Body of pancreas (tissue), 4 donors: ENCODE measurements around the gene ANAPC10. TPM values are rescaled to one million over a fixed set of nuclear protein-coding genes. Genes with fewer than 3 reads are reported as not detected.
"Not testable (repeated sequence)": the region's sequence is repeated elsewhere in the genome, so short reads cannot be mapped to it uniquely, and the experiment has no call there.

ENCODE experiments used
- ATAC-seq: fragments of 150-250 bp; one replicate; pipeline ENCODE4 v1.9.1; 2016
- DNase-seq, 4 donors: peaks; one replicate each; pipeline ENCODE4 v3.0.0-alpha.2; 2019
- H3K27ac ChIP-seq, 4 donors: fragments of 200-600 bp; sonication (generic); 1 replicate in 3 of 4; 2 replicates in 1 of 4; pipeline versions ENCODE4 v1.5.1 to v1.6.1; 2016 to 2019; ENCODE audit warnings: mild to moderate bottlenecking in 1 of 4, mixed read lengths in 1 of 4, moderate library complexity in 1 of 4
- H3K27me3 ChIP-seq, 2 donors: fragments of 200-600 bp; sonication (generic); one replicate each; pipeline ENCODE4 v1.6.0; 2016; ENCODE audit warnings: mild to moderate bottlenecking in 1 of 2
- H3K36me3 ChIP-seq, 2 donors: fragments of 200-600 bp; sonication (generic); replicated peaks in 1 of 2; 2 replicates each; pipeline ENCODE4 v1.5.1; 2016; ENCODE audit warnings: low read depth in 2 of 2; ENCODE audit not compliant: insufficient read depth in 1 of 2
- H3K4me1 ChIP-seq: fragments of 200-600 bp; sonication (generic); one replicate; pipeline ENCODE4 v1.6.0; 2016
- H3K4me3 ChIP-seq, 2 donors: fragments of 200-600 bp; sonication (generic); 1 replicate in 1 of 2; 2 replicates in 1 of 2; pipeline ENCODE4 v1.5.1; 2016 to 2019
- H3K9me3 ChIP-seq, 3 donors: fragments of 200-600 bp; sonication (generic); 1 replicate in 2 of 3; 2 replicates in 1 of 3; pipeline ENCODE4 v1.5.1; 2016
- POLR2A ChIP-seq, 3 donors: fragments of 450-650 bp; IDR thresholded peaks; one replicate each; pipeline ENCODE4 v1.6.1; 2016; ENCODE audit warnings: antibody characterized with exemption in 3 of 3, mild to moderate bottlenecking in 2 of 3
- WGBS, 2 donors: methylation state at CpG; one replicate each; pipeline ENCODE4 v1.1.5; 2017; 5-methylcytosine and 5-hydroxymethylcytosine counted together
- intact Hi-C: fragments of 100-400 bp; cut with DNase I; formaldehyde crosslinking; loops from one replicate; pipeline ENCODE4 v1.15.1; 2023
- total RNA-seq, 2 donors: library from RNA; depleted of rRNA; stranded (reverse); fragments of >200 nt; gene quantifications; one replicate each; pipeline ENCODE4 v1.1.0, GENCODE V29; 2016
- TF ChIP-seq, protein P1 (sequence below), 7 experiments: fragments of 450-650 bp in 4 of 7; fragments of 200-600 bp in 3 of 7; sonication (generic) in 3 of 7; IDR thresholded peaks; one replicate each; pipeline ENCODE4 v1.5.1; 2016 to 2019; ENCODE audit warnings: antibody characterized with exemption in 7 of 7

ANAPC10 gene, protein sequence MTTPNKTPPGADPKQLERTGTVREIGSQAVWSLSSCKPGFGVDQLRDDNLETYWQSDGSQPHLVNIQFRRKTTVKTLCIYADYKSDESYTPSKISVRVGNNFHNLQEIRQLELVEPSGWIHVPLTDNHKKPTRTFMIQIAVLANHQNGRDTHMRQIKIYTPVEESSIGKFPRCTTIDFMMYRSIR
- total RNA-seq = 10 to 100 TPM in 1 of 2 donors, 1 to 10 TPM in 1; 6.6 to 10.9 TPM

DNA sequence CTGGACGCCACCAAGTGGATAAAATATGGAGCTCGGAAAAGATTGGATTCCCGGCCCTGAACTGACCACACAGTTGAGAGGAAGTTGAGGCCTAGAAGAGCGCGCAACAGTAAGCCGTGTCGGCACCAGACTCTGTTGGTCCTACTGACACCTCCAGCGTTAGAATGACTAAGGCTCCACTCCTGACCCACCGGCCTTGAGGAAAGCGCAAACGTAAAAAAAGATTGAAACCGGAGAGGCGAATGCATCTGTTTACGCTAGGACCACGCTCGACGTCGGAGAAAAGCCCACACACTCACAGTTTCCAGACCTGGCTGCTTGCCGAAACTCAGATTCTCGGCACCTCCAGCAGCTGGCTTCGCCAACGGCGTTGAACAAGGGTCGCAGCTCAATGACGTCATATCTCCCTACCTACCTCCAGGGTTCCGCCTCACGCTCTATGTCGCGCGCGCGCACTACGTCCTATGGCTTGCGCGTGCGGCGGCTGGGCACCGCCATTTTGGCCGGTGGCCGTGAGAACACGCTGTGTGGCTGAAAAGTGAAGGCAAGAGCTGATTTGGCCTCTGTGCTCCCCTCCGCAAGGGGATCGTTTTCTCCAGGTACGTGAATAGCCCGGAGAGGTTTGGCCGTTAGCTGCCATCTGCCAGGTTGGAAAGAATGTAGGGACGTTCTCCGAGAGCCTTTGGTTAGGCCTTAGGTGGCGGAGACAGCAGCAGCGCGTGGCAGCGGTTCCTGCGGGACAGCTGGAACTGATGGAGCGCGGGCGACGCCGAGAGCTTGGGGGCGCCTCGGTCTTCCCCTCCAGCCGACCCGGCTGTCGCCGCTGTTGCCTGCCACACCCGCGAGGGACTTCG, at the start of gene ANAPC10, which contains the start of gene ABCE1:
Gene ANAPC10, minus strand, starts transcription at position 376 of the 854 bp plus-strand sequence. CDS start 2,097 bp downstream, outside the sequence.
Gene ABCE1, plus strand, starts transcription at position 491 of the 854 bp plus-strand sequence. CDS start 6,102 bp downstream, outside the sequence.
- peak; percentile 98 for ATAC-seq
- Histone ChIP-seq H3K4me1 (peaks cover 47% of the 10 kb centered on the region), H3K27me3 (no peaks in the 10 kb centered on the region), H3K27ac (peak within 1 kb of the TSS; percentile 74 to 94 (median 88)), H3K4me3 (peak within 1 kb of the TSS; percentile 50 to 71), H3K36me3 (no peaks in the 10 kb centered on the region), H3K9me3 (no peaks in the 10 kb centered on the region)
- 1% methylated on average over 23 to 67 of the region's 67 CpGs for WGBS, 2 donors
- peak; percentile 97 to 98 (median 98) for DNase-seq
- intact Hi-C loops = no loop called here
- peak; percentile 44 to 83 (median 78) for TF ChIP-seq POLR2A (IDR thresholded peaks at IDR 0.05)
- TF ChIP-seq, protein P1, sequence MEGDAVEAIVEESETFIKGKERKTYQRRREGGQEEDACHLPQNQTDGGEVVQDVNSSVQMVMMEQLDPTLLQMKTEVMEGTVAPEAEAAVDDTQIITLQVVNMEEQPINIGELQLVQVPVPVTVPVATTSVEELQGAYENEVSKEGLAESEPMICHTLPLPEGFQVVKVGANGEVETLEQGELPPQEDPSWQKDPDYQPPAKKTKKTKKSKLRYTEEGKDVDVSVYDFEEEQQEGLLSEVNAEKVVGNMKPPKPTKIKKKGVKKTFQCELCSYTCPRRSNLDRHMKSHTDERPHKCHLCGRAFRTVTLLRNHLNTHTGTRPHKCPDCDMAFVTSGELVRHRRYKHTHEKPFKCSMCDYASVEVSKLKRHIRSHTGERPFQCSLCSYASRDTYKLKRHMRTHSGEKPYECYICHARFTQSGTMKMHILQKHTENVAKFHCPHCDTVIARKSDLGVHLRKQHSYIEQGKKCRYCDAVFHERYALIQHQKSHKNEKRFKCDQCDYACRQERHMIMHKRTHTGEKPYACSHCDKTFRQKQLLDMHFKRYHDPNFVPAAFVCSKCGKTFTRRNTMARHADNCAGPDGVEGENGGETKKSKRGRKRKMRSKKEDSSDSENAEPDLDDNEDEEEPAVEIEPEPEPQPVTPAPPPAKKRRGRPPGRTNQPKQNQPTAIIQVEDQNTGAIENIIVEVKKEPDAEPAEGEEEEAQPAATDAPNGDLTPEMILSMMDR (IDR thresholded peaks at IDR 0.05) = peak in 4 of 7 experiments; percentile 15 to 23 (median 18)

DNA sequence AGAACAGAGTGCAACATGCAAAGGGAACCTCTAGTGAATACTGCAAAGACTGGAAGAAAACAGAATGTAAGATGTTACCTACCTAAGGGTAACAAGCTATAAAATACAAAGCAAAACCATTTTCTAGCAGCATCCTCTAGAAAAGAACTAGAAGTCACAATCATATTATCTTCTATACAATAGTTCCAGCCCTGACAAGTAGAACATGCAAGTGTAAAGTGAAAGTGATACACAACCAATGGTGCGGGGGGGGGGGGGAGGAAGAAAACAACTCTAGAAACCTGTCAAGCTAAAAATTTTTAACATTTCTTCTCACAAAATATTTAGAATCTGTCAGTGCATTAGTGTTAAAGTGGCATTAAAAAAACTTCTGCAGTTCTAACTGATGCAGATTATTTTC, 38.2 kb upstream of the ANAPC10 start:
- H3K4me1 ChIP-seq, H3K9me3 ChIP-seq, DNase-seq, H3K27me3 ChIP-seq, ATAC-seq, intact Hi-C loops, H3K4me3 ChIP-seq, H3K27ac ChIP-seq: not testable (repeated sequence)
- H3K36me3 ChIP-seq = peaks cover 5 to 11% of the 10 kb centered on the region in 2 donors
- WGBS, 2 donors = 54 to 82% methylated on average over 1 of the region's 1 CpG

DNA sequence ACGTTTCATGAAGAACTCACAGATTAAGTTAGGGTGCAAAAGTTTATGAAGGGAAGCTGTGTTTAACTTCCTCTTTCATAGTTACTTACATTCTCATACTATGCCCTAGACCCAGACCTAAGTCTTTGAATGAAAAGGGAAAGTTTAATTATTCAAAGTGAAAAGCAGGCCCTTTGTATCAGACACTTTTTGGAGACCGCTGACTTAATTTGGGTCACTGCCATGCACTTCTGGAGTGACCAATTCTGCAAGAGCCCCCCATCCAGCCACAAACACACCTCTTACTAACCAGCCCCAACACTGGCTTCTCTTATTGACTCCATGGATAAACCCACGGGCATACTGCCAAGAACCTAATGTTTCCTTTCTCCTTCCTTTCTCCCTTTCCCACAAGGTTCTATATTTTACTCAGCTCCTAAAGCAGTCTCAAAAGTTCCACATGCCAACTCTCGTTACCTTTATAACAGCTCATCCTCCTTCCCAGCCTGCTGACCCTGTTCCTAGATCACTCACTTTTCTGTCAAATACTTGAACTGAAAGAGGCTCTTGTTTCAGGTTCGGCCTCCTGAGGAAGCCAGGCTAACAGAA, 34.6 kb upstream of the ANAPC10 start:
- Histone ChIP-seq H3K4me1 (peaks cover 8% of the 10 kb centered on the region), H3K4me3 (no peak overlapping the region), H3K36me3 (no peaks in the 10 kb centered on the region), H3K27ac (no peak overlapping the region), H3K27me3 (no peaks in the 10 kb centered on the region), H3K9me3 (no peaks in the 10 kb centered on the region)
- DNase-seq (peak in 2 of 4 donors; percentile 3 to 17), ATAC-seq (no peak)
- intact Hi-C loops = no loop called here
- WGBS, 2 donors = 56 to 57% methylated on average over 5 of the region's 5 CpGs
- TF ChIP-seq POLR2A (IDR thresholded peaks at IDR 0.05) = no peak
- TF ChIP-seq, protein P1 (IDR thresholded peaks at IDR 0.05) = no peak

DNA sequence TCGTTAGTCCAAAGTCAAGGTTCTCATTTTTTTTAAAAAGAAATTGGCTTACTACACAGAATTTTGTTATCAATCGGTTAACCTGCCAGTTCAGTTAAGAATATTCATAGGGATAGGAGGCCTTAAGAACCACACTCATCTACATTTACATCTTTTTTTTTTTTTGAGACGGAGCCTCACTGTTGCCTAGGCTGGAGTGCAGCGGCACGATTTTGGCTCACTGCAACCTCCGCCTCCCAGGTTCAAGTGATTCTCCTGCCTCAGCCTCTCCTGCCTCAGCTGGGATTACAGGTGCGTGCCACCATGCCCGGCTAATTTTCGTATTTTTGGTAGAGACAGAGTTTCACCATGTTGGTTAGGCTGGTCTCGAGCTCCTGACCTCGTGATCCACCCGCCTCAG, 33.9 kb upstream of the ANAPC10 start:
- Histone ChIP-seq H3K4me1 (peaks cover 8% of the 10 kb centered on the region), H3K27me3 (no peaks in the 10 kb centered on the region), H3K4me3 (no peak overlapping the region), H3K27ac (no peak overlapping the region), H3K36me3 (peaks cover 0 to 5% of the 10 kb centered on the region in 2 donors), H3K9me3 (no peaks in the 10 kb centered on the region)
- intact Hi-C loops = no loop called here
- TF ChIP-seq POLR2A (IDR thresholded peaks at IDR 0.05) = no peak
- TF ChIP-seq, protein P1 (IDR thresholded peaks at IDR 0.05) = no peak
- 85 to 86% methylated on average over 12 of the region's 12 CpGs for WGBS, 2 donors
- DNase-seq = no peak
- no peak for ATAC-seq
